Measurements from ENCODE around the gene ERAL1.
A peak's percentile ranks its signal among the peaks of the same experiment; 100 is the strongest.

The ERAL1 gene

DNA sequence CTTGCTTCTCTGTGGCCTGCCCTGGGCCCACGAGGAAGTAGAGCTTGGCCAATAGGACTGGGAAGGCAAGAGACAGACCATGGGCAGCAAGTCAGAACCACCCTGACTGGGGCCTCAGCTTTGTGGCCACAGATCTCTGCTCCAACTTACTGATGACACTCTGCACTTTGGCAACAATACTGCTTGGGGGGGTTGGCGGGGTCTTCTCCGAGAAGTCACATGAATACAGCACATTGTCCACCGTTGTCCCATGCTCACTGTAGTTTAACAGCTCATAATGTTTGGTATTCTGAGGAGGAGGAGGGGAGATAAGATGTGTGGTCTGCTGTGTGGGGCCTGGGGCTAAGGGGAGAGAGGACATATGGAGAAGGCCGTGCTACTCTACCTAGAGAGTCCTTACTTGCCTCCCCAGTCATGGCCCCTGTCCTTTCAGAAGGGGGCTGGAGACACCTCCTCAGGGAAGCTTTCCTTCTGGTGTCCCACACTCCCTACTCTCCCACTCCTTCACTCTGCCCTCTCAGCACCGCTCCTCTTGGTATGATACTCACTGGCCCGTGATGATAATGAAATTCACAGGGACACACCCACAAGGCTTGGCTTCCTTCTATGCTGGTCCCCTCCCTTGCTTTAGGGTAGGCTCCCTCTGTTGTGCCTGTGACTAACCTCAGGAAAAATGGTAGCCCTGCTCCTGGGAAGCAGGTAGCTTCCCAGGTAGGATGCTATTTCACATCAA is 52.1 kb downstream of the ERAL1 start:
- ChIA-PET CTCF (interaction anchor here (0.6 to 17.7 kb wide), 11 partner anchors 8 to 210 kb away, joined by 3 to 216 read pairs (median 4); partner anchors contain the start of gene FLOT2), POLR2A (interaction anchor here (2.8 kb wide), 1 partner anchor 19 kb away, joined by 9 read pairs; no protein-coding TSS in a partner anchor)
- Histone ChIP-seq H3K4me1 (ENCODE audit: control extremely low read depth in 1 of 4, control insufficient read depth in 4 of 4, insufficient read depth in 4 of 4, low read length in 3 of 4) (peaks cover 0 to 12% (median 8%) of the 10 kb centered on the region in 4 experiments), H3K4me3 (ENCODE audit: control insufficient read depth in 1 of 7, extremely low read depth in 1 of 7, insufficient read depth in 4 of 7, low read depth in 2 of 7, low read length in 6 of 7) (no peak overlapping the region), H3K9me3 (ENCODE audit: control extremely low read depth in 1 of 5, control insufficient read depth in 4 of 5, insufficient read depth in 2 of 5, low read depth in 1 of 5, low read length in 4 of 5) (no peaks in the 10 kb centered on the region), H3K27me3 (replicated peaks in 2 of 5; ENCODE audit: control insufficient read depth in 4 of 5, insufficient read depth in 5 of 5, low read length in 4 of 5) (no peaks in the 10 kb centered on the region), H3K36me3 (ENCODE audit: control insufficient read depth in 4 of 4, insufficient read depth in 4 of 4, low read length in 3 of 4) (peaks cover 36 to 71% (median 58%) of the 10 kb centered on the region in 4 experiments), H3K27ac (ENCODE audit: insufficient read depth in 1 of 2, low read depth in 1 of 2, low read length in 2 of 2, poor library complexity in 1 of 2, severe bottlenecking in 2 of 2) (no peak overlapping the region)
- DNase-seq = no peak
- 91% methylated on average over 6 of the region's 7 CpGs for WGBS (ENCODE audit: insufficient coverage)

DNA sequence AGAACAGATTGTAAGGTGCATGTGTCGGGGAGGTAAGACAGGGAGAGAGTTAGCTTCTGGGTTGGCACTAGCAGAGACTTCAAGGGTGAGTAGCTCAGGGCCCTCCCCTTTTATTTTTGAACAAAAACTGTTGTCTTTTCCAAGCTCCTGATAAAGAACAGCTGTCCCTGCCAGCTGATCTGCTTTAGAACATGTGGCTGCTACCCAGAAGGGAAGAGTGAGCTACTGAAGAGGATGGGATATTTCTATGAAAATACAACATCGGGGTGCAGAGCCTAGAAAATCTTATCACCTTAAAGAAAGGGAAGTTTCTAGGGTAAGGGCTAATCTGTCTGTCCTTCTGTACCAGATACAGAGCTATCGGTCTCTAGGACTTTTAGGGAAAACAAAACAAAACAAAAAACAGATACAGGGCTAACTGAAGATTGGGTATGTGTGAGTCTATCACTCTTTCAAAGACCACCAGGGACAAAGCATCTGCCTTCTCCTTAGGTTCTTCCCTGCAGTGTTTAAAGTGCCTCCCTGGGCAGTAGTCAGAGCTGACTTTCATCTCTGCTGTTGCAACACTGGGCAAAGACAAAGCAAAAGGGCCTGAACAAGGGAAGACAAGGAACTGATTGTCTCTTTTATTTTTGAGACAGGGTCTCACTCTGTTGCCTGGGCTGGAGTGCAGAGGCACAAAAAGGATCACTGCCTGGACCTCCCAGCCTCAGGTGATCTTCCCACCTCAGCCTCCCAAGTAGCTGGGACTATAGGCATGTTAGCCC is 53.1 kb downstream of the ERAL1 start:
- no peak for DNase-seq
- 100% methylated on average over 1 of the region's 3 CpGs for WGBS (ENCODE audit: insufficient coverage)
- Histone ChIP-seq H3K27me3 (replicated peaks in 2 of 5; ENCODE audit: control insufficient read depth in 4 of 5, insufficient read depth in 5 of 5, low read length in 4 of 5) (no peaks in the 10 kb centered on the region), H3K4me3 (ENCODE audit: control insufficient read depth in 1 of 7, extremely low read depth in 1 of 7, insufficient read depth in 4 of 7, low read depth in 2 of 7, low read length in 6 of 7) (no peak overlapping the region), H3K4me1 (ENCODE audit: control extremely low read depth in 1 of 4, control insufficient read depth in 4 of 4, insufficient read depth in 4 of 4, low read length in 3 of 4) (peaks cover 0 to 5% (median 4%) of the 10 kb centered on the region in 4 experiments), H3K9me3 (ENCODE audit: control extremely low read depth in 1 of 5, control insufficient read depth in 4 of 5, insufficient read depth in 2 of 5, low read depth in 1 of 5, low read length in 4 of 5) (no peaks in the 10 kb centered on the region), H3K27ac (ENCODE audit: insufficient read depth in 1 of 2, low read depth in 1 of 2, low read length in 2 of 2, poor library complexity in 1 of 2, severe bottlenecking in 2 of 2) (peak overlapping the region in 1 of 2 experiments; percentile 30), H3K36me3 (ENCODE audit: control insufficient read depth in 4 of 4, insufficient read depth in 4 of 4, low read length in 3 of 4) (peaks cover 39 to 81% (median 68%) of the 10 kb centered on the region in 4 experiments)
- ChIA-PET CTCF (interaction anchor here (0.6 to 17.7 kb wide), 11 partner anchors 9 to 209 kb away, joined by 3 to 216 read pairs (median 4); partner anchors contain the start of gene FLOT2), POLR2A (interaction anchor here (2.8 kb wide), 1 partner anchor 18 kb away, joined by 9 read pairs; no protein-coding TSS in a partner anchor)

DNA sequence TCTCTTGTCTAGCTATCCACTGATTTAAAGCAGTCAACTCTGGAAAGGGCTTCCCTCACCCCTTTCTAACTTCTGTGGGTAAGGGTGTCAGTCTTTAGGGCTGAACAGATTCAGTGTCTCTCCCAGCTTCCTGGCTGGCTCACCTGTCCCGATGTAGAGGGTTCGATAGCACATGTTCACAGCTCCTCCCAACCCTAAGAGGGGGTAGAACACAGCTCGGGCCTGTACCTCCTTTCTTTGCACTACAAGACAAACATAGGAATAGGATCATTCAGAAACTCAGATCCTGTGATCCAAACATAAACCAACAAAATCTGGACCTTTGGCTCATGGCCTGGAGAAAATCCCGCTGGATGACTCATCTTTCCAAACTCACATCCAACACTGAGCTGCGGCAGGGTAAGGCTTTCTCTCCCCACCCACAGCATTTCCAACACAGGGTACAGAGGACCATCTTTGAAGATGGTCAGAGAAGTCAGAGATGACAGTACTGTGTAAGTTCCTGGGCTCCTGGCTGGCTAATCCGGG is 53.9 kb downstream of the ERAL1 start:
- Histone ChIP-seq H3K27me3 (replicated peaks in 2 of 5; ENCODE audit: control insufficient read depth in 4 of 5, insufficient read depth in 5 of 5, low read length in 4 of 5) (no peaks in the 10 kb centered on the region), H3K27ac (ENCODE audit: insufficient read depth in 1 of 2, low read depth in 1 of 2, low read length in 2 of 2, poor library complexity in 1 of 2, severe bottlenecking in 2 of 2) (peak overlapping the region in 1 of 2 experiments; percentile 18), H3K36me3 (ENCODE audit: control insufficient read depth in 4 of 4, insufficient read depth in 4 of 4, low read length in 3 of 4) (peaks cover 42 to 89% (median 76%) of the 10 kb centered on the region in 4 experiments), H3K4me1 (ENCODE audit: control extremely low read depth in 1 of 4, control insufficient read depth in 4 of 4, insufficient read depth in 4 of 4, low read length in 3 of 4) (no peaks in the 10 kb centered on the region), H3K9me3 (ENCODE audit: control extremely low read depth in 1 of 5, control insufficient read depth in 4 of 5, insufficient read depth in 2 of 5, low read depth in 1 of 5, low read length in 4 of 5) (no peaks in the 10 kb centered on the region), H3K4me3 (ENCODE audit: control insufficient read depth in 1 of 7, extremely low read depth in 1 of 7, insufficient read depth in 4 of 7, low read depth in 2 of 7, low read length in 6 of 7) (no peak overlapping the region)
- ChIA-PET POLR2A (interaction anchor here (2.8 kb wide), 1 partner anchor 17 kb away, joined by 9 read pairs; no protein-coding TSS in a partner anchor), CTCF (interaction anchor here (1.0 to 17.7 kb wide), 6 partner anchors 14 to 60 kb away, joined by 3 to 216 read pairs (median 8); no protein-coding TSS in a partner anchor)
- 100% methylated on average over 4 of the region's 6 CpGs for WGBS (ENCODE audit: insufficient coverage)
- no peak for DNase-seq

DNA sequence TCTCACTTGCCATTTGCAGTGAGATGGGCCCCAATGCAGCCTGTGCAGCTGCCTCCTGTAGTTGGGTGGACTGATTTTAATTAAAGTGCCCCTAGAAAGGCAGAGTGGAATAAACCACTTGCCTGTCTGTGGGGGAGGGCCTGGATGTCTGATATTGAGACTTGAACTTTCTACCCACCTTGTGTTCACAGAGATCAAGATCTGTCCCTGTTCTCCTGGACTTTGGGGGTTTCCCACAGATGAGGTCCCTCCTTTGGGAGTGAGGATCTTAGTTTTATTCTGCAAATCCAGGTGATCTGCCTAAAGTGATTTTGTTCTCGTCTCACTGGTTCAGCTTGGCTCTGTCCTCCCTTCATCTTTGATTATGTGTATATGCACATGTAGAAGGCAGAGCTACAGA is 55.7 kb downstream of the ERAL1 start:
- Histone ChIP-seq H3K36me3 (ENCODE audit: control insufficient read depth in 4 of 4, insufficient read depth in 4 of 4, low read length in 3 of 4) (peaks cover 42 to 96% (median 89%) of the 10 kb centered on the region in 4 experiments), H3K9me3 (ENCODE audit: control extremely low read depth in 1 of 5, control insufficient read depth in 4 of 5, insufficient read depth in 2 of 5, low read depth in 1 of 5, low read length in 4 of 5) (no peaks in the 10 kb centered on the region), H3K4me3 (ENCODE audit: control insufficient read depth in 1 of 7, extremely low read depth in 1 of 7, insufficient read depth in 4 of 7, low read depth in 2 of 7, low read length in 6 of 7) (no peak overlapping the region), H3K27me3 (replicated peaks in 2 of 5; ENCODE audit: control insufficient read depth in 4 of 5, insufficient read depth in 5 of 5, low read length in 4 of 5) (no peaks in the 10 kb centered on the region), H3K4me1 (ENCODE audit: control extremely low read depth in 1 of 4, control insufficient read depth in 4 of 4, insufficient read depth in 4 of 4, low read length in 3 of 4) (no peaks in the 10 kb centered on the region), H3K27ac (ENCODE audit: insufficient read depth in 1 of 2, low read depth in 1 of 2, low read length in 2 of 2, poor library complexity in 1 of 2, severe bottlenecking in 2 of 2) (no peak overlapping the region)
- no CpG with 5 or more reads among the region's 1 CpG for WGBS (ENCODE audit: insufficient coverage)
- ChIA-PET CTCF (interaction anchor here (1.2 to 17.7 kb wide), 8 partner anchors 12 to 185 kb away, joined by 3 to 216 read pairs (median 7); partner anchors contain the start of genes FLOT2 and TLCD1), POLR2A (no interaction called here)
- DNase-seq = no peak

All from common myeloid progenitor, CD34-positive (primary cell).